ENCODE data around the gene NFIB.

NFIB gene

DNA sequence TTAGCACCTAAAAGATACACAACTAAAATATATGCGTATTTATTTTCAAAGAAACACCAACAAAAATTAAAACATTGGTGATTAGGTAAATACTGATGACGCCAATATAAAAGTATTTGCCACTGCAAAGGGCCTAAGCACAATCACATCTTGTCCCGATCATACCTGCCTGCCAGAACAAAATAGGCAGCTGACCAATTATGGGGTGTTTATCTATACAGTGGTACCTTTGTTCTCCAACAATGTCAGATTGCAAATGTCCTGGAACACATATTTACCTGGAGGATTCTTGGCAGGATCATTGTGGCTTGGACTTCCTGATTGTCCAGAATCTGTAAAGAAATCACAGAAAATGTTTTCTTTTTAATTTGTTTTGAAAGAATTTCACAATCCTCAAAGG lies 134.5 kb downstream of the NFIB start:
- DNase-seq, result no peak

DNA sequence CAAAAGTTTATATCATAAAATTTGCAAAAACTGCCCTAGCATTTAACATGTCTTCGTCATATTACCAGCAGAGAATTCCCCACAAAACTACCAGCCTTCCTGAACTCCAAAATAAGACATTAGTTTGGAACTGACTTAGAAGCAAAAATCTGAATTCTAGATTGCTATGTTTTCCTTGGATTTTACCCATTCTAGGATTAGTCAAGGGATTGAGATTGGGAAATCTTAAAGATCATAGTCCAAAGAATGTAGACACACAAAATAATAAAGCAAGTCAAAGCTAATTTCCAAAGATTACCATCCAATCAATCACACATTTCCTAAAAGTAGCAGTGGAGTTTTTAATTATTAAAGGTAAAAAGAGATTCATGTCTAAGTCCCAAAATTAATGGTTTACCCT lies 138.2 kb downstream of the NFIB start:
- DNase-seq, result no peak

DNA sequence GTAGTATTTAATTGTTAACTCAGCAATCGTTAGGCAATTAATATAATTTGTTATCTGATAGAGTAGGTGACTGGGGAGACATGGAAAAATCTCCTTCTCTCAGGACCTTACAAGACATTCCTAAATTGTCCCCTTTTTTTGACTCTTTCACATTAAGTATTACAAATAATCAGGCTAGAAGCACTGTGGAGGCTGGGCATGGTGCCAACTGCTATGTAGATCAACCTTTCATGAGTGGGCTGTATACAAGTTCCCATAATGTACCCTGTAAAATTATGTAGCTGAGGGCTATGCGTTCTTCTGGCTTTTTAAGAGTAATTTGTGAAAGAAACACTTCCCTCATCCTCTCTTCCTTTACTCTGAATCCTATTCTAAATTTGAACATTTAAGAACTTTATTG lies 140.2 kb downstream of the NFIB start:
- no peak for DNase-seq

GRCh38 chr9:14170973-14171596 lies 142.9 kb downstream of the NFIB start:
- no peak for DNase-seq

- DNase-seq, result no peak
Measured at GRCh38 chr9:14170392-14170931, 143.5 kb downstream of the NFIB start.

DNA sequence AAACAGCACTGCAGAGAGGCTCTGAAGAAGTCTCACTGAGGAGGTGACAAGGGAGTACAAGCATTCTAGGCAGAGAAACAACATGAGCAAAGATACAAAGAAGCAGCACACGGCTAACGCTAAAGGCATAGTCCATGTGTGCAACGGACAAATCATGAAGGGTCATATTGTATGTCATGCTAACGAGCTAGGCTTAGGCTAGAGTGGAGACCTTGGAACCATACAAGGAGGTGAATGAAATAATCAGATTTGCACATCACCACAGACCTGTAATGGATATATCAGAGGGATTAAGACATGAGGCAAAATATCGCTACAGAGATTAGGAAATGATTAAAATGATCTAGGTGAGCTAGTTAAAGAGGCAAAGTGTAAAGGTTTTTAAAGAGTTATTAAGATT lies 145.6 kb downstream of the NFIB start:
- DNase-seq, result no peak

GRCh38 chr9:14165376-14166035 lies 148.4 kb downstream of the NFIB start:
- no peak for DNase-seq

DNA sequence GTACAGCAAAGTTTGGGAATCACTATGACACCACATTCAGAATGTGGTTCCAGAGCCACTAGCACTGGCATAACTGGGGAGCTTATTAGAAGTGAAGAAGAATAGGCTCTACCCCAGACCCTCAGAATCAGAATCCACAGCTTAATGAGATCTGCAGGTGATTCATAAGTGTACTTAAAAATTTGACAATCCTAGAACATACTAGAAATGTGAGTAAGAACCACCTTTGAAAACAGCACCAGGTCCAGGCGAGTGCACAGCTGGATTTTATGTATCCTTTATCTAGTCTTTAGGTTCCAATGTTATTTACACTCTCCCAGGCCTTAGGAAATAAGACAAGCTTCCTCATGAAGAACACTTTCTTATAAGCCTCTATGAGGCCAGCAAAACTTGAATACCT lies 149.0 kb downstream of the NFIB start:
- no peak for DNase-seq

- DNase-seq, result no peak
Measured at GRCh38 chr9:14159440-14160216, 154.3 kb downstream of the NFIB start.

DNA sequence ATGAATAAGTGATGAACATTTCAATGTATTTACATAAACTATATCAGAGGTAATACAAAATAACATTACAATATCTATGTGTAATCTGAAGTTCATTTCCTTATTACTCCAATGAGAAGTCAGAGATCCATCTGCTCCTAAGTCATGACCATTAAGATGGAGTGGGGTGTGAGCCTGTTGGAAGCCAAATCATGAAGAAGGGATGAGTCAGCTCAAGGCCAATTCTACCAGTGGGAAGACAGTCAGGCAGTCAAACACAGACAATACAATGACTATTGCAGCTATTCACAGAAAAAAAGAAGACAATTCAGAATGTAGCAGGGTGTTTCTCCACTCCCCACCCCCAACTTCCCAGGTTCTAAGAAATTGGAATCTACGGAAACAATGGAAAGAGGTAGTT lies 155.0 kb downstream of the NFIB start:
- DNase-seq, result no peak

- DNase-seq, result no peak
Measured at GRCh38 chr9:14158136-14158813, 155.7 kb downstream of the NFIB start.

- no peak for DNase-seq
Measured at GRCh38 chr9:14157191-14157590, 156.8 kb downstream of the NFIB start.

- no peak for DNase-seq
Measured at GRCh38 chr9:14156046-14156445, 157.9 kb downstream of the NFIB start.

- no peak for DNase-seq
Measured at GRCh38 chr9:14155237-14155636, 158.7 kb downstream of the NFIB start.

GRCh38 chr9:14153310-14153720 lies 160.6 kb downstream of the NFIB start:
- no peak for DNase-seq

- no peak for DNase-seq
Measured at GRCh38 chr9:14151451-14151850, 162.5 kb downstream of the NFIB start.

- no peak for DNase-seq
Measured at GRCh38 chr9:14148501-14149103, 165.3 kb downstream of the NFIB start.

DNA sequence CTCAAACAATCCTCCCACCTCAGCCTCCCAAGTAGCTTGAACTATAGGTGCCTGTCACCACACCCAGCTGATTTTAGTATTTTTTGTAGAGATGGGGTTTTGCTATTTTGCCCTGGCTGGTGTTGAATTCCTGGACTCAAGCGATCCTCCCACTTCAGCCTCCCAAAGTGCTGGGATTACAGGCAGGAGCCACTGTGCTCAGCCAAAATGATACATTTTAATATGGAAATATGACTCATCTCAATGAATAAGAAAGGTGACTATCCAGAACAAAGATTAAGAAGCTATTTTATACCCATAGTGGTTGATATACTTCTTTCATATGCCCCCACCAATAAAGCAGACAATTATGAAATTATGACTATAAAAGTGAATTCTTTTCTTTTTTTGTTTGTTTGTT lies 166.2 kb downstream of the NFIB start:
- no peak for DNase-seq

GRCh38 chr9:14146201-14146874 lies 167.6 kb downstream of the NFIB start:
- no peak for DNase-seq

- DNase-seq, result no peak
Measured at GRCh38 chr9:14144215-14144614, 169.7 kb downstream of the NFIB start.

- no peak for DNase-seq
Measured at GRCh38 chr9:14141699-14142098, 172.2 kb downstream of the NFIB start.

DNA sequence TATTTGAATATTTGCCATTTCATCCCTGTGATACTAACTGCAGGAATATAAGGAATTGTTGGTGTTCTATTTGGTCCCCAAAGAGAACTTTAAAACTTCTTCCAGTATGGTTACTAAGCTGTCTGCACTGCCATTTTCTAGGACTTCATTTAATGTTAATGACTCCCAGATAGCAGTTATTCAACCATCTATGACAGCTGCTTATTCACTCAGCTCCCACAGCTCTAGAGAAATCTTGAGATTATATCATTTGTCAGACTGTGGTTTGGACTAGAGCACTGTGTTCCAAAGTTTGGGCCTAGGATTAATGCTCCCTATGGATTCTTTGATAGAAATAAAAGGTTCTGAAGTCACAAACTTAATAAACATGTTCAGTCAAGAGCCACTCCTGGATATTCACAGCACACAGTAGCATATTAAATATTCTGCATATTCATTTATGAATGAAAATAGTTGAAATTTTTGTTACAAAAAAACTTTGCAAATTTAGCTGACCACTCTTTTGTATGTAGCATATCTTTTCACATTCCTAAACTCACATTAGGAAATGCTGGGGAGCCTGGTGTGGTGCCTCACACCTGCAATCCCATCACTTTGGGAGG lies 173.7 kb downstream of the NFIB start:
- no peak for DNase-seq
